Measurements from ENCODE around the gene USP10. TPM values are rescaled to one million over a fixed set of nuclear protein-coding genes. Genes with fewer than 3 reads are reported as not detected.

USP10 gene
- polyA plus RNA-seq, 3 donors = 38.7 to 115 (median 90.9) TPM

DNA sequence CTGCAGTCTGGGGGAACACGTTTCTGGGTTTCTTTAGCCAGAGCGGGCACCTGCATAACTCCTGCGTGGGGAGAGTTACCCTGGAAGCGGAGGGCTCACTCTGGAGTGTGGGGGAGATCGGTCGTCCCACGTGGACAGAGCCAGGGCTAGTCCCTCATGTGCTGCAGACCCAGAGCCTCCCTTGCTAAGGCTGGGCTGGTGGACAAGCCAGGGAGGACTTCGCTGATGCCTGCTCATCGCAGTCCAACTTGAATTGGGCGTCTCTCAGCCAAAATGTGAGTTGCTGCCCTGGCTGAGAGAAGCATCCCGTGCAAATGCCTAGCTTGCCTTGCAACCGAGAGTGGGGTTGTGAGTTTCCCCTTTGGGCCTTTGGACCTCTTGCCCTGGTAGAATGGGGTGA, 121.0 kb downstream of the USP10 start:
- Mint-ChIP-seq H3K36me3 (peaks cover 14 to 35% of the 10 kb centered on the region in 2 donors), H3K27me3 (ENCODE audit: low read depth in 3 of 3) (peaks cover 0 to 15% (median 8%) of the 10 kb centered on the region in 3 donors), H3K9me3 (peaks cover 0 to 5% (median 0%) of the 10 kb centered on the region in 7 donors), H3K4me3 (peak overlapping the region; percentile 86 to 98), H3K27ac (peak overlapping the region in 3 of 7 donors; percentile 24 to 93 (median 42)), H3K4me1 (peaks cover 68% of the 10 kb centered on the region)
- peaks cover 50% of the 10 kb centered on the region for H3K79me2 ChIP-seq (ENCODE audit: insufficient read depth, low read length)
- H3K4me1 ChIP-seq (ENCODE audit: control insufficient read depth in 1 of 2, insufficient read depth in 2 of 2, low read length in 2 of 2) = peaks cover 59 to 60% of the 10 kb centered on the region in 2 donors
- WGBS (ENCODE audit: insufficient coverage) = 75% methylated on average over 12 of the region's 12 CpGs
- no peak overlapping the region for H2AFZ ChIP-seq (ENCODE audit: insufficient read depth, low read depth, low read length, poor library complexity, severe bottlenecking)
- DNase-seq = no peak
- H3K9me3 ChIP-seq (replicated peaks in 1 of 2; ENCODE audit: control insufficient read depth in 1 of 2, insufficient read depth in 1 of 2, low read length in 2 of 2) = no peaks in the 10 kb centered on the region
- no peak overlapping the region for H3K27ac ChIP-seq (ENCODE audit: low read depth in 1 of 2, low read length in 2 of 2)
- intact Hi-C loops (cut with micrococcal nuclease) = loop anchor here (5.0 kb wide), 2 partner anchors 43 to 63 kb away; no protein-coding TSS in a partner anchor
- H3K9ac ChIP-seq (ENCODE audit: insufficient read depth, low read length, poor library complexity, severe bottlenecking) = peak overlapping the region; percentile 59
- H3K36me3 ChIP-seq (replicated peaks in 1 of 2; ENCODE audit: control insufficient read depth in 1 of 2, insufficient read depth in 2 of 2, low read length in 2 of 2) = no peaks in the 10 kb centered on the region
- TF ChIP-seq, protein P1, sequence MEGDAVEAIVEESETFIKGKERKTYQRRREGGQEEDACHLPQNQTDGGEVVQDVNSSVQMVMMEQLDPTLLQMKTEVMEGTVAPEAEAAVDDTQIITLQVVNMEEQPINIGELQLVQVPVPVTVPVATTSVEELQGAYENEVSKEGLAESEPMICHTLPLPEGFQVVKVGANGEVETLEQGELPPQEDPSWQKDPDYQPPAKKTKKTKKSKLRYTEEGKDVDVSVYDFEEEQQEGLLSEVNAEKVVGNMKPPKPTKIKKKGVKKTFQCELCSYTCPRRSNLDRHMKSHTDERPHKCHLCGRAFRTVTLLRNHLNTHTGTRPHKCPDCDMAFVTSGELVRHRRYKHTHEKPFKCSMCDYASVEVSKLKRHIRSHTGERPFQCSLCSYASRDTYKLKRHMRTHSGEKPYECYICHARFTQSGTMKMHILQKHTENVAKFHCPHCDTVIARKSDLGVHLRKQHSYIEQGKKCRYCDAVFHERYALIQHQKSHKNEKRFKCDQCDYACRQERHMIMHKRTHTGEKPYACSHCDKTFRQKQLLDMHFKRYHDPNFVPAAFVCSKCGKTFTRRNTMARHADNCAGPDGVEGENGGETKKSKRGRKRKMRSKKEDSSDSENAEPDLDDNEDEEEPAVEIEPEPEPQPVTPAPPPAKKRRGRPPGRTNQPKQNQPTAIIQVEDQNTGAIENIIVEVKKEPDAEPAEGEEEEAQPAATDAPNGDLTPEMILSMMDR (IDR thresholded peaks at IDR 0.05) = no peak
- peaks cover 0 to 5% of the 10 kb centered on the region in 2 donors for H3K27me3 ChIP-seq (ENCODE audit: control insufficient read depth in 2 of 2, insufficient read depth in 2 of 2, low read length in 2 of 2)
- peak overlapping the region; percentile 81 for H3K4me2 ChIP-seq (replicated peaks; ENCODE audit: extremely low read depth, low read length, poor library complexity, severe bottlenecking)
- H3K4me3 ChIP-seq (replicated peaks in 1 of 3; ENCODE audit: low read depth in 2 of 3, low read length in 3 of 3) = peak overlapping the region; percentile 51 to 89 (median 81)
- H4K20me1 ChIP-seq (ENCODE audit: insufficient read depth, low read length) = peaks cover 46% of the 10 kb centered on the region

DNA sequence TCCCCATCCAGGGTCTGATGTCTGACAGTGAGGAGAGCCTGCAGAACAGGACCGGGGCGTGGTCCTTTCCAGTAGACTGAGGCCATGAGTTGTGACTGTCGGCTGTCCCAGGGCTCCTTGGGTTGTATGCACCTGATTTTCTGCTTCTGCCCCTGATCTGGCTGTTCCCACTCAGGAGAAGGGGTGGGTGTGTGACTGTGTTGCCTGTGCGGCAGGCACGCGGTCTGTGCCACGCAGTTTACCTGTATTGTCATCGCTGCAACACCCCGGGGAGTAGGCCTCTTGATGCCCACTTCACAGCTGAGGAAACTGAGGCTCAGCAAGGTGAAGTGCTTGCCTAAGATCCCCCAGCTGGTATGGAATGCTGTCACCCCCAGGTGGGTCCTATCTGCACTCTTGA, 121.4 kb downstream of the USP10 start:
- intact Hi-C loops (cut with micrococcal nuclease) = loop anchor here (5.0 kb wide), 2 partner anchors 44 to 64 kb away; no protein-coding TSS in a partner anchor
- 95% methylated on average over 9 of the region's 9 CpGs for WGBS (ENCODE audit: insufficient coverage)
- H3K27me3 ChIP-seq (ENCODE audit: control insufficient read depth in 2 of 2, insufficient read depth in 2 of 2, low read length in 2 of 2) = peaks cover 0 to 5% of the 10 kb centered on the region in 2 donors

More for the DNA sequence above, 121.4 kb downstream of the USP10 start:
- H3K36me3 ChIP-seq (replicated peaks in 1 of 2; ENCODE audit: control insufficient read depth in 1 of 2, insufficient read depth in 2 of 2, low read length in 2 of 2) = no peaks in the 10 kb centered on the region
- H3K9me3 ChIP-seq (replicated peaks in 1 of 2; ENCODE audit: control insufficient read depth in 1 of 2, insufficient read depth in 1 of 2, low read length in 2 of 2) = no peaks in the 10 kb centered on the region
- H3K27ac ChIP-seq (ENCODE audit: low read depth in 1 of 2, low read length in 2 of 2) = no peak overlapping the region
- Mint-ChIP-seq H3K27ac (peak overlapping the region in 2 of 7 donors; percentile 30 to 41), H3K9me3 (peaks cover 0 to 5% (median 0%) of the 10 kb centered on the region in 7 donors), H3K4me3 (peak overlapping the region; percentile 86 to 98), H3K36me3 (peaks cover 14 to 39% of the 10 kb centered on the region in 2 donors), H3K4me1 (peaks cover 67% of the 10 kb centered on the region), H3K27me3 (ENCODE audit: low read depth in 3 of 3) (peaks cover 0 to 15% (median 5%) of the 10 kb centered on the region in 3 donors)
- peak overlapping the region; percentile 59 for H3K9ac ChIP-seq (ENCODE audit: insufficient read depth, low read length, poor library complexity, severe bottlenecking)
- no peak for DNase-seq
- peak overlapping the region; percentile 81 for H3K4me2 ChIP-seq (replicated peaks; ENCODE audit: extremely low read depth, low read length, poor library complexity, severe bottlenecking)
- no peak overlapping the region for H2AFZ ChIP-seq (ENCODE audit: insufficient read depth, low read depth, low read length, poor library complexity, severe bottlenecking)
- H4K20me1 ChIP-seq (ENCODE audit: insufficient read depth, low read length) = peaks cover 46% of the 10 kb centered on the region
- TF ChIP-seq, protein P1 (IDR thresholded peaks at IDR 0.05) = no peak
- peaks cover 63 to 64% of the 10 kb centered on the region in 2 donors for H3K4me1 ChIP-seq (ENCODE audit: control insufficient read depth in 1 of 2, insufficient read depth in 2 of 2, low read length in 2 of 2)
- H3K4me3 ChIP-seq (replicated peaks in 1 of 3; ENCODE audit: low read depth in 2 of 3, low read length in 3 of 3) = peak overlapping the region; percentile 51 to 89 (median 81)
- H3K79me2 ChIP-seq (ENCODE audit: insufficient read depth, low read length) = peaks cover 54% of the 10 kb centered on the region
